ENCODE results near the gene KIF12.

Gene KIF12

DNA sequence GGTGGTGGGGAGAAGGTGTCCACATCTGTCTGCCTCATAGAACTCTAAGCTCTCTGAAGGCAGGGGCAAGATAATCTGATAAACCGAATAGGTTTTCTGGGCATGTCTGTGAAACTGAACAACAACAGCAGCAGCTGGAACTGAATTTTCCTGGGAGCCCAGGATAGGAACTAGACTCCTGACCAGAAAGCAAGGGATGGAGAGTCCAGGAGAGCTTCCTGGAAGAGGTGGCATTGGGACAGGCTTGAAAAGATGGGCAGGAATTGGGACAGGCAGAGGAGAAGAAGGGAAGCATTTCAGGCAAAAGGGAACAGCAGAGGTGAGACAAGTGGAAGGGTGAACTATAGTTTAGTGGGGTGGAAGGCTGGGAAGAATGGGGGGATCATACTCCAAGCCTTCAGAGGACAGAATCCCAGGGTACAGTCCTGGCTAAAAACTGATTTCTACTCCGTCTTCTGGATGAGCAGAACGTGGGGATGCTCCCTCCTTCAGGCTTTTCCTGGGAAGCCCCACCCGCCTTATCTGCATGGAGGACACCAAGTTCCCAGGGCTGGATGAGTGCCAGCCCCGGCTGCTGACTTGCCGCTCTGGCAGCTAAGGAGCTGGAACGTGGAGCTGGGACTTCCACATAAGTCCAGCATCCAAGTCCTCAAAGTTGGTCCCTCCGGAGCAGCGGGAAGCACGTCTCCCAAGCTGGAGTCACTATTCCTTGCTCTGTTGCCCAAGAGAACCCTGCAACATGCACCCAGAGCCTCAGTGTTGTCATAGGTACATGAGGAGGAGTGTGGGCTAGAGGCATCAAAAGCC is 13.9 kb upstream of the KIF12 start:
- DNase-seq (ENCODE audit: low read depth, low spot score) = peak; percentile 41
- TF ChIP-seq, protein P1, sequence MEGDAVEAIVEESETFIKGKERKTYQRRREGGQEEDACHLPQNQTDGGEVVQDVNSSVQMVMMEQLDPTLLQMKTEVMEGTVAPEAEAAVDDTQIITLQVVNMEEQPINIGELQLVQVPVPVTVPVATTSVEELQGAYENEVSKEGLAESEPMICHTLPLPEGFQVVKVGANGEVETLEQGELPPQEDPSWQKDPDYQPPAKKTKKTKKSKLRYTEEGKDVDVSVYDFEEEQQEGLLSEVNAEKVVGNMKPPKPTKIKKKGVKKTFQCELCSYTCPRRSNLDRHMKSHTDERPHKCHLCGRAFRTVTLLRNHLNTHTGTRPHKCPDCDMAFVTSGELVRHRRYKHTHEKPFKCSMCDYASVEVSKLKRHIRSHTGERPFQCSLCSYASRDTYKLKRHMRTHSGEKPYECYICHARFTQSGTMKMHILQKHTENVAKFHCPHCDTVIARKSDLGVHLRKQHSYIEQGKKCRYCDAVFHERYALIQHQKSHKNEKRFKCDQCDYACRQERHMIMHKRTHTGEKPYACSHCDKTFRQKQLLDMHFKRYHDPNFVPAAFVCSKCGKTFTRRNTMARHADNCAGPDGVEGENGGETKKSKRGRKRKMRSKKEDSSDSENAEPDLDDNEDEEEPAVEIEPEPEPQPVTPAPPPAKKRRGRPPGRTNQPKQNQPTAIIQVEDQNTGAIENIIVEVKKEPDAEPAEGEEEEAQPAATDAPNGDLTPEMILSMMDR (IDR thresholded peaks at IDR 0.05; ENCODE audit: low read depth, low read length) = no peak
- in situ Hi-C loops (cut with HindIII; ENCODE audit: low sequenced_read_pairs) = no loop called here
- no peak overlapping the region for H3K4me3 ChIP-seq (ENCODE audit: low read depth, low read length)

DNA sequence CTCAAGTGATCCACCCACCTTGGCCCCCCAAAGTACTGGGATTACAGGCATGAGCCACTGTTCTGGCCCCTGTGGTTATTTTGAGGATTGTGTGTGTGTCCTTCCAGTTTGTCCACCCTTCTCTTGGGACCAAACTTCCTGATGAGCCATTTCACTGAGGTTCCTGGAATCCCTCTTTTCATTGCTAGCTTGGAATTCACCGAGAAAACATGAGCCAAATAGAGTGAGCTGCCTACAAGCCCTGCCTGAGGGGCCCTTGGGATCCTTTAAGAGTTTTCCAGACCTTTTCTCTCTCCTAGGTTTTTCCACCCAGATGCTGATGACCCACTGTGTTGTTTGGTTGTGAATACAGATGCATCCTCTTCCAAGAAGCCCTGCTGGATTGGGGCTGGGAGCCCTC is 13.2 kb upstream of the KIF12 start:
- no peak overlapping the region for H3K4me3 ChIP-seq (ENCODE audit: low read depth, low read length)
- DNase-seq (ENCODE audit: low read depth, low spot score) = no peak
- TF ChIP-seq, protein P1 (IDR thresholded peaks at IDR 0.05; ENCODE audit: low read depth, low read length) = no peak
- in situ Hi-C loops (cut with HindIII; ENCODE audit: low sequenced_read_pairs) = no loop called here

DNA sequence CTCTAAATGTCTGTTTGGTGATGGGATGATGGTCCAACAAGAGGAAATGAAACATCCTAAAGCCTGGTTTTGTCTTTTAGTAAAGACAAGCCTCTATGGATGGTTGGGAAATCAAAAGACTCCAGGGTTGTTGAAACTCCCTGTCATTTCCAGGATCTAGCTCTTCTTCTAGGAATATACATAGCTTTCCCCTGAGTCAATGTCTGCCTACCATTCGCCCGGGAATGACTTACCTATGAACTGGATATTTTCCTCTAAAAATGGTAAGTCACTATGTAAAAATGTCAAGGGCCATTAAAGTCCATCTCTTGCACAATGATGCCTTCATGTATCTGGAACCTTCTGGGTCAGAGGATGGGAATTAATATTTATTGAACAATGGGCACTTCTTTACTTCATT is 11.1 kb upstream of the KIF12 start:
- DNase-seq (ENCODE audit: low read depth, low spot score) = peak; percentile 14
- in situ Hi-C loops (cut with HindIII; ENCODE audit: low sequenced_read_pairs) = no loop called here
- TF ChIP-seq, protein P1 (IDR thresholded peaks at IDR 0.05; ENCODE audit: low read depth, low read length) = no peak

DNA sequence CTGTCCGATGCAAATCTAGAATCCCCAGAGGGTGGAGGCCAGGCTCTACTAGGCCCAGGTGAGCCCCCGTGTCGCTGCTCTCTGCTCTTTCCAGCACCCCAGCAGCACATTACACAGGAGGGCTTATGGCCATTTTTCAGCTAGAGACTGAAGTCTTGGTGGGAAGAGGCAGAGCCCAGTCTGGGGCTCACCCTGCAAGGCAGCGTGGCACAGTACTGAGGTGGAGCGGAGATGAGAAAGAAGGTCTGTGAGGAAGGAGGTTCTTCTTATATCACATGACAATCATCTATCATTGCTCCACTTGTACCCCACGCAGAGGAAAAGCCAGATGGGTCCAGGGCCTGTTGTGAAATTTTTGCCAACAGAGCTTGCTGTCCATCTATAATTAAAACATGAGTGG is 10.0 kb upstream of the KIF12 start:
- no peak overlapping the region for H3K4me3 ChIP-seq (ENCODE audit: low read depth, low read length)
- TF ChIP-seq, protein P1 (IDR thresholded peaks at IDR 0.05; ENCODE audit: low read depth, low read length) = no peak
- in situ Hi-C loops (cut with HindIII; ENCODE audit: low sequenced_read_pairs) = no loop called here
- DNase-seq (ENCODE audit: low read depth, low spot score) = no peak

More for the DNA sequence above, 11.1 kb upstream of the KIF12 start:
- no peak overlapping the region for H3K4me3 ChIP-seq (ENCODE audit: low read depth, low read length)

DNA sequence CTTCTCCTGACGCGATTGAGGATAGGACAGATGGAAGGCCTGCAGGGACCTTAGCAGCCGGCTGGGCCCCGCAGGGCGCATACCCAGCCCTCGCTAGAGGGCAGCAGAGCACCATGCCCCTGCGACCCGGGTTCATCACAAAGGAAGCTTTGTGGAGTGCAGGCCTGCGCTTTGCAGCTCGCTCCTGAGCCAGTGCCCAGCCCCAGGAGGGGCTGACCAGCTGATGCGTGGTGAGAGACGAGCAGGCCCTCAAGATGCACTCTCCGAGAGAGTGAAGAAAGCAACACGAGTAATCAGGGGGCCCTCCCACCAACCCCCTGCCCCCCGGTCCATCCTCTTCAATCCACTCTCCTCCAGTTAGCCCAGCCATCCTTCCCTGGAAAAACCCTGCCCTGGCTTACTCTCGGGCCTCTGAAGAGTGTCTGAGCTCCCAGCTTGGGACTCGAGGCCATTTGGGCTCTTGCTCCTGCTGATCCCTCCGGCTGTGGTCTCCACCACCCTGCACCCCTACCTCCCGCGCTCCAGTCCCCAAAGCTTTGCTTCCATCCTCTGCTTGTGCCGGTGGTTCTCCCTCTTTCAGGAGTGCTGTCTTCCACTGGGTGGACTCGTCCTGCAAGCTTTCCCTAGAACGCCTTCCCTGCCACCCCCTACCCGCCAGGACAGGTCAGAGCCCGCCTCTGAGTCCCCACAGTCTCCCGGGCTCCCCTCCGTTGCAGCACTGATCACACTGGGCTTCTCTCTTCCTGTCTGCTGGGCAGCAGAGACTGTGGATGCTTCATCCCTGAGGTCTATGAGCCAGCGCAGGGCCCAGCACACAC is 9.1 kb upstream of the KIF12 start:
- in situ Hi-C loops (cut with HindIII; ENCODE audit: low sequenced_read_pairs) = no loop called here
- H3K4me3 ChIP-seq (ENCODE audit: low read depth, low read length) = no peak overlapping the region
- DNase-seq (ENCODE audit: low read depth, low spot score) = peak; percentile 83
- TF ChIP-seq, protein P1 (IDR thresholded peaks at IDR 0.05; ENCODE audit: low read depth, low read length) = peak; percentile 99

DNA sequence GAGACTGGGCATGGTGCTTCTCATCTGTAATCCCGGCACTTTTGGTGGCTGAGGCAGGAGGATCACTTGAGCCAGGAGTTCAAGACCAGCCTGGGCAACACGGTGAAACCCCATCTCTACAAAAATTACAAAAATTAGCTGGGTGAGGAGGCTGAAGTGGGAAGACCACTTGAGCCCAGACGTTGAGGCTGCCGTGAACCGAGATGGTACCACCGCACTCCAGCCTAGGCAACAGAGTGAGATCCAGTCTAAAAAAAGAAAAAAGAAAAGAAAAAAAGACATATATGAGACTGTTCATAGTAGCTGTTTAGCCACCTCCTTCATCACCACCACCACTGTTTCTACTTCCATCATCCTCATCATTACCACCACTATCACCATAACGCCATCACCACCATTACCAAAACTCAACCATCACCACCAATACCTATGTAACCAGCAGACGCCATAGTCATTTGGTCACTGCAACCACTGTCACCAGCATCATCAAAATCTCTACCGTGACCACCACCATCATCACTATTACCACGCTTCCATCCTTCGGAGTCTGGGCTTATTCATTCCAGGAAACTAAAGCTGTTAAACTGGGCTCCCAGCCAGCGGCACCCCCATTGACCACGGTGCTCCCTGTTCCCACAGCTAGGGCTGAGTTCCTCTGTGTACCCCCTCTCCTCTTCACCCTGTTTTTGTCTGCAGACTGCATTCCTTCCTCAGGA is 8.4 kb upstream of the KIF12 start:
- H3K4me3 ChIP-seq (ENCODE audit: low read depth, low read length) = no peak overlapping the region
- DNase-seq (ENCODE audit: low read depth, low spot score) = no peak
- in situ Hi-C loops (cut with HindIII; ENCODE audit: low sequenced_read_pairs) = no loop called here
- TF ChIP-seq, protein P1 (IDR thresholded peaks at IDR 0.05; ENCODE audit: low read depth, low read length) = no peak

Measured in astrocyte of the spinal cord (primary cell).